HG03095 (cell line): ENCODE data around the gene PPP2R5C.
"Not testable (repeated sequence)": the region's sequence is repeated elsewhere in the genome, so short reads cannot be mapped to it uniquely, and the experiment has no call there.

Experiments used
- ATAC-seq: cut with Tn5 transposase; IDR thresholded peaks from one replicate; pipeline ENCODE4 v1.9.1; 2021; ENCODE audit warnings: moderate library complexity; ENCODE audit not compliant: unreplicated experiment

The PPP2R5C gene

GRCh38 chr14:101780390-101780789 lies 18.9 kb downstream of the PPP2R5C start:
- ATAC-seq: no peak

- no peak for ATAC-seq
Measured at GRCh38 chr14:101780887-101781239, 19.4 kb downstream of the PPP2R5C start.

GRCh38 chr14:101781240-101782061 lies 19.9 kb downstream of the PPP2R5C start:
- ATAC-seq: no peak

- no peak for ATAC-seq
Measured at GRCh38 chr14:101783260-101784016, 21.9 kb downstream of the PPP2R5C start.

- no peak for ATAC-seq
Measured at GRCh38 chr14:101784631-101785030, 23.1 kb downstream of the PPP2R5C start.

- ATAC-seq: no peak
Measured at GRCh38 chr14:101788016-101788635, 26.6 kb downstream of the PPP2R5C start.

GRCh38 chr14:101789222-101789621 lies 27.7 kb downstream of the PPP2R5C start:
- ATAC-seq: no peak

GRCh38 chr14:101790232-101790631 lies 28.7 kb downstream of the PPP2R5C start:
- ATAC-seq: no peak

GRCh38 chr14:101791919-101792572 lies 30.5 kb downstream of the PPP2R5C start:
- ATAC-seq: no peak

- ATAC-seq: no peak
Measured at GRCh38 chr14:101796016-101796415, 34.5 kb downstream of the PPP2R5C start.

- ATAC-seq: no peak
Measured at GRCh38 chr14:101796479-101796878, 35.0 kb downstream of the PPP2R5C start.

- ATAC-seq: no peak
Measured at GRCh38 chr14:101797856-101798255, 36.3 kb downstream of the PPP2R5C start.

GRCh38 chr14:101804373-101804772 lies 42.9 kb downstream of the PPP2R5C start:
- not testable (repeated sequence) for ATAC-seq

GRCh38 chr14:101806252-101806651 lies 44.7 kb downstream of the PPP2R5C start:
- not testable (repeated sequence) for ATAC-seq

- ATAC-seq: no peak
Measured at GRCh38 chr14:101808020-101808641, 46.6 kb downstream of the PPP2R5C start.

GRCh38 chr14:101808894-101809670 lies 47.6 kb downstream of the PPP2R5C start:
- ATAC-seq: no peak

- peak; percentile 82 for ATAC-seq
Measured at GRCh38 chr14:101809671-101810514, 48.4 kb downstream of the PPP2R5C start.

GRCh38 chr14:101810897-101811621 lies 49.5 kb downstream of the PPP2R5C start:
- no peak for ATAC-seq
